Measurements from ENCODE around the gene TSC2. TPM values are rescaled to one million over a fixed set of nuclear protein-coding genes. Genes with fewer than 3 reads are reported as not detected.
A peak's percentile ranks its signal among the peaks of the same experiment; 100 is the strongest.

Gene TSC2
- total RNA-seq, 1 experiment from 2014 or later: 59.3 TPM

- no peaks in the 10 kb centered on the region for H3K9me2 ChIP-seq (replicated peaks; ENCODE audit: low read length)
- no peaks in the 10 kb centered on the region for H3K9me3 ChIP-seq (ENCODE audit: low read length)
- no peak overlapping the region for H2AFZ ChIP-seq (ENCODE audit: low read length)
- ChIA-PET CTCF (no interaction called here), POLR2A (ENCODE audit: unreplicated experiment) (no interaction called here)
- H3K27ac ChIP-seq (ENCODE audit: low read length): no peak overlapping the region
- no peak overlapping the region for H3K9ac ChIP-seq (ENCODE audit: low read length)
- no peaks in the 10 kb centered on the region; the same call in 1 of the 2 replicates for H3K36me3 ChIP-seq (ENCODE audit: low read depth, low read length)
- no peak overlapping the region for H3K4me2 ChIP-seq (ENCODE audit: low read length)
- DNase-seq (no peak), ATAC-seq (no peak)
- H4K20me1 ChIP-seq (ENCODE audit: low read length): no peaks in the 10 kb centered on the region
- H3K4me1 ChIP-seq (ENCODE audit: insufficient read depth, low read length): peaks cover 79% of the 10 kb centered on the region
- H3K79me2 ChIP-seq (ENCODE audit: low read length): peaks cover 36% of the 10 kb centered on the region
- no peaks in the 10 kb centered on the region for H3K27me3 ChIP-seq (ENCODE audit: low read length)
- BruUV-seq (replicated peaks): no TSS peak
- no peak overlapping the region for H3K4me3 ChIP-seq (ENCODE audit: low read length)
- H3F3A ChIP-seq (ENCODE audit: low read length, unreplicated experiment): no peaks in the 10 kb centered on the region
- TF ChIP-seq CTCF (conservative IDR thresholded peaks at IDR 0.05; ENCODE audit: low read depth, low read length) (no peak), EZH2phosphoT487 (IDR thresholded peaks at IDR 0.05; ENCODE audit: borderline replicate concordance, low read length) (no peak), EZH2 (IDR thresholded peaks at IDR 0.05; ENCODE audit: low read length, unreplicated experiment) (no peak)
- intact Hi-C loops (cut with micrococcal nuclease): no loop called here
Measured at GRCh38 chr16:2037115-2037514, 10.7 kb upstream of the TSC2 start.

GRCh38 chr16:2037647-2038381 is 10.0 kb upstream of the TSC2 start:
- Histone ChIP-seq H2AFZ (ENCODE audit: low read length) (no peak overlapping the region), H3K36me3 (ENCODE audit: low read depth, low read length) (no peaks in the 10 kb centered on the region; the same call in 1 of the 2 replicates), H3K79me2 (ENCODE audit: low read length) (peaks cover 36% of the 10 kb centered on the region), H3K9me2 (replicated peaks; ENCODE audit: low read length) (no peaks in the 10 kb centered on the region), H3K27ac (ENCODE audit: low read length) (no peak overlapping the region), H3K27me3 (ENCODE audit: low read length) (no peaks in the 10 kb centered on the region), H3K4me2 (ENCODE audit: low read length) (no peak overlapping the region), H3F3A (ENCODE audit: low read length, unreplicated experiment) (no peaks in the 10 kb centered on the region), H3K4me1 (ENCODE audit: insufficient read depth, low read length) (peaks cover 76% of the 10 kb centered on the region), H3K9me3 (ENCODE audit: low read length) (no peaks in the 10 kb centered on the region), H3K4me3 (ENCODE audit: low read length) (no peak overlapping the region), H4K20me1 (ENCODE audit: low read length) (no peaks in the 10 kb centered on the region), H3K9ac (ENCODE audit: low read length) (no peak overlapping the region)
- DNase-seq: no peak
- ATAC-seq: no peak
- TF ChIP-seq EZH2 (IDR thresholded peaks at IDR 0.05; ENCODE audit: low read length, unreplicated experiment): no peak
- no peak for TF ChIP-seq CTCF (conservative IDR thresholded peaks at IDR 0.05; ENCODE audit: low read depth, low read length)
- TF ChIP-seq EZH2phosphoT487 (IDR thresholded peaks at IDR 0.05; ENCODE audit: borderline replicate concordance, low read length): no peak
- intact Hi-C loops (cut with micrococcal nuclease): no loop called here
- TSS peak; percentile 4 for BruUV-seq (replicated peaks)
- ChIA-PET CTCF (no interaction called here), POLR2A (ENCODE audit: unreplicated experiment) (no interaction called here)

Measured in PC-3 (cell line).